HepG2 (cell line): ENCODE measurements around the gene SNRNP25. TPM values are rescaled to one million over a fixed set of nuclear protein-coding genes. Genes with fewer than 3 reads are reported as not detected.

Experiments used
- CSRNP2 ChIP-seq: sonication (generic); formaldehyde crosslinking; conservative IDR thresholded peaks from 2 replicates; pipeline ENCODE4 v1.8.0; 2022; ENCODE audit warnings: low read depth, missing genetic modification reagents
- DNMT3B ChIP-seq: conservative IDR thresholded peaks from 2 replicates; pipeline ENCODE4 v1.6.1; 2016; ENCODE audit warnings: missing biosample characterization, control low read depth
- FOXA3 ChIP-seq: IDR thresholded peaks from 2 replicates; pipeline ENCODE4 v1.6.1; 2016; ENCODE audit warnings: missing genetic modification reagents, missing compliant biosample characterization
- GPBP1L1 ChIP-seq: sonication (generic); formaldehyde crosslinking; IDR thresholded peaks from 2 replicates; pipeline ENCODE4 v1.5.0; 2020; ENCODE audit warnings: mild to moderate bottlenecking, missing genetic modification reagents
- HOXA3 ChIP-seq: sonication (generic); formaldehyde crosslinking; IDR thresholded peaks from 2 replicates; pipeline ENCODE4 v1.5.0; 2020; ENCODE audit warnings: missing genetic modification reagents
- MXD3 ChIP-seq: IDR thresholded peaks from 2 replicates; pipeline ENCODE4 v1.6.1; 2016; ENCODE audit warnings: mild to moderate bottlenecking, missing biosample characterization, missing genetic modification reagents
- MYNN ChIP-seq: sonication (generic); formaldehyde crosslinking; IDR thresholded peaks from 2 replicates; pipeline ENCODE4 v1.4.0; 2020; ENCODE audit warnings: mild to moderate bottlenecking, low read depth, missing genetic modification reagents
- NFATC3 ChIP-seq: sonication (generic); formaldehyde crosslinking; IDR thresholded peaks from 2 replicates; pipeline ENCODE4 v1.5.1; 2020; ENCODE audit warnings: mild to moderate bottlenecking, missing genetic modification reagents
- NKX3-1 ChIP-seq: sonication (generic); formaldehyde crosslinking; IDR thresholded peaks from 2 replicates; pipeline ENCODE4 v1.5.0; 2020; ENCODE audit warnings: missing genetic modification reagents
- SIN3B ChIP-seq: fragments of 150-350 bp; IDR thresholded peaks from 2 replicates; pipeline ENCODE4 v1.6.1; 2014; ENCODE audit warnings: low read length
- ZFAT ChIP-seq: sonication (generic); formaldehyde crosslinking; conservative IDR thresholded peaks from 2 replicates; pipeline ENCODE4 v1.8.1; 2023; ENCODE audit warnings: missing genetic modification reagents, inconsistent platforms
- ZFP36L2 ChIP-seq: sonication (generic); formaldehyde crosslinking; IDR thresholded peaks from 2 replicates; pipeline ENCODE4 v1.4.0; 2020; ENCODE audit warnings: missing genetic modification reagents
- ZNF205 ChIP-seq: IDR thresholded peaks from 2 replicates; pipeline ENCODE4 v1.6.1; 2018; ENCODE audit warnings: missing biosample characterization, missing genetic modification reagents
- ZNF263 ChIP-seq: sonication (generic); formaldehyde crosslinking; IDR thresholded peaks from 2 replicates; pipeline ENCODE4 v1.4.0; 2020; ENCODE audit warnings: missing genetic modification reagents
- ZNF333 ChIP-seq: sonication (generic); formaldehyde crosslinking; IDR thresholded peaks from 2 replicates; pipeline ENCODE4 v1.4.0; 2020; ENCODE audit warnings: mild to moderate bottlenecking, missing genetic modification reagents, borderline replicate concordance
- ZNF451 ChIP-seq: sonication (generic); formaldehyde crosslinking; IDR thresholded peaks from 2 replicates; pipeline ENCODE4 v1.5.0; 2020; ENCODE audit warnings: mild to moderate bottlenecking, missing genetic modification reagents
- ZNF460 ChIP-seq: sonication (generic); formaldehyde crosslinking; IDR thresholded peaks from 2 replicates; pipeline ENCODE4 v1.5.1; 2020; ENCODE audit warnings: missing genetic modification reagents, mild to moderate bottlenecking, borderline replicate concordance
- ZNF567 ChIP-seq: sonication (generic); formaldehyde crosslinking; IDR thresholded peaks from 2 replicates; pipeline ENCODE4 v1.8.1; 2023; ENCODE audit warnings: mild to moderate bottlenecking, missing genetic modification reagents, borderline replicate concordance
- ZNF598 ChIP-seq: sonication (generic); formaldehyde crosslinking; IDR thresholded peaks from 2 replicates; pipeline ENCODE4 v1.5.1; 2020; ENCODE audit warnings: mild to moderate bottlenecking, missing genetic modification reagents, borderline replicate concordance
- ZNF687 ChIP-seq: sonication (generic); formaldehyde crosslinking; IDR thresholded peaks from 2 replicates; pipeline ENCODE4 v1.5.1; 2020; ENCODE audit warnings: mild to moderate bottlenecking, missing genetic modification reagents, moderate library complexity
- ZNF780A ChIP-seq: sonication (generic); formaldehyde crosslinking; IDR thresholded peaks from 2 replicates; pipeline ENCODE4 v1.8.0; 2022; ENCODE audit warnings: mild to moderate bottlenecking, missing genetic modification reagents, moderate library complexity
- polyA plus RNA-seq, 8 experiments: library from polyadenylated mRNA; depleted of rRNA in 3 of 8; stranded (reverse) in 7 of 8; unstranded in 1 of 8; fragments of >200 nt; fragmentation: Illumina TruSeq in 4 of 8; extraction: Trizol in 4 of 8; gene quantifications; 2 replicates each; pipeline versions ENCODE4 v1.2.1 to v1.2.3, GENCODE V29; 2011 to 2016; ENCODE audit warnings: low read depth in 4 of 8, missing spikeins in 1 of 8, mixed read lengths in 1 of 8; ENCODE audit not compliant: insufficient read depth in 1 of 8
- total RNA-seq, 5 experiments: library from RNA; depleted of rRNA; stranded (reverse); fragments of >200 nt; fragmentation: Illumina TruSeq; extraction: Trizol; gene quantifications; 2 replicates each; pipeline ENCODE4 v1.2.3, GENCODE V29; 2016; ENCODE audit warnings: low read depth in 1 of 5

The SNRNP25 gene
- total and polyA plus RNA-seq, 2 of the 13 experiments (the other 11 are each of a cell fraction or from before 2014, with no cell fraction given) = 34.1 to 97.4 TPM

GRCh38 chr16:53346-54236 lies at the start of gene SNRNP25, which contains the start of gene POLR3K (continued):
- TF ChIP-seq CSRNP2 (no peak), ZNF333 (CRISPR knock-in tag) (peak; percentile 69; the same call in 1 of the 2 replicates), ZNF451 (CRISPR knock-in tag) (peak; percentile 83), HOXA3 (CRISPR knock-in tag) (peak; percentile 45; the same call in 1 of the 2 replicates), NKX3-1 (CRISPR knock-in tag) (peak; percentile 86), MYNN (CRISPR knock-in tag) (no peak), ZNF263 (CRISPR knock-in tag) (peak; percentile 48; the same call in 1 of the 2 replicates), ZFAT (0 out of 2 replicates have a peak, but pooled peaks have one; percentile 30), ZNF780A (CRISPR knock-in tag) (peak; percentile 89; the same call in 1 of the 2 replicates), NFATC3 (CRISPR knock-in tag) (no peak), ZNF598 (CRISPR knock-in tag) (peak; percentile 66; the same call in 1 of the 2 replicates), GPBP1L1 (no peak), FOXA3 (CRISPR knock-in tag) (no peak), ZFP36L2 (CRISPR knock-in tag) (no peak), DNMT3B (CRISPR knock-in tag) (no peak), ZNF687 (CRISPR knock-in tag) (peak; percentile 98), ZNF205 (peak; percentile 13; the same call in 1 of the 2 replicates), SIN3B (no peak), MXD3 (CRISPR knock-in tag) (no peak; the same call in 1 of the 2 replicates), ZNF567 (CRISPR knock-in tag) (peak; percentile 69; the same call in 1 of the 2 replicates), ZNF460 (CRISPR knock-in tag) (no peak)
